ENCODE data around the gene RAD51B. TPM values are rescaled to one million over a fixed set of nuclear protein-coding genes. Genes with fewer than 3 reads are reported as not detected.
"Not testable (repeated sequence)": the region's sequence is repeated elsewhere in the genome, so short reads cannot be mapped to it uniquely, and the experiment has no call there.

Gene RAD51B
- total and polyA plus RNA-seq, 2 donors: 6.2 to 92.9 TPM

DNA sequence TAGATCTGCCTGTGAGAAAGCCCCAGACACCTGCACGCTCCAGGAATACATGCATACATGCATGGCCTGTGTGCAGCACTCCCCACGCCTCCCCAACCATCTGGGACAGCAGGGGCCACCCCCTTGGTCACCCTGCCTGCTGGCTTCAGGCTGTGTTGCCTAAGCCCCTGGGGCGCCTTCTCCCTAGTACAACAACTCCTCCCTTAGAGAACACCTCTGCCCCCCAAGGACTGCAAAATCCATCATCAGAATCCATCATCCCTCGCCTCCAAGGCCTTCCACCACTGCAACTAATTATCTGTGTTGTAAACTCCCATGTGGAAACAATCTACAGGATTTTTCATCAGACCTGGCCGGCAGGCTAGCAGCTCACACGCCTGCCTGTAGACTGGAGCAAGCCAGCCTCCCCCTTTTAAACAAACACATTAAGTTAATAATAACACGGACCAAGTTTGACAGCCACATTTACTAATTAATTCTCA, 936.5 kb downstream of the RAD51B start:
- Histone ChIP-seq H3K4me1 (ENCODE audit: insufficient read depth) (no peaks in the 10 kb centered on the region), H3K4me3 (ENCODE audit: low read depth, low read length) (no peak overlapping the region), H3K36me3 (ENCODE audit: insufficient read depth) (no peaks in the 10 kb centered on the region), H3K27ac (ENCODE audit: low read depth) (no peak overlapping the region)
- DNase-seq (ENCODE audit: extremely low spot score): no peak
- WGBS: 85% methylated on average over 7 of the region's 7 CpGs

DNA sequence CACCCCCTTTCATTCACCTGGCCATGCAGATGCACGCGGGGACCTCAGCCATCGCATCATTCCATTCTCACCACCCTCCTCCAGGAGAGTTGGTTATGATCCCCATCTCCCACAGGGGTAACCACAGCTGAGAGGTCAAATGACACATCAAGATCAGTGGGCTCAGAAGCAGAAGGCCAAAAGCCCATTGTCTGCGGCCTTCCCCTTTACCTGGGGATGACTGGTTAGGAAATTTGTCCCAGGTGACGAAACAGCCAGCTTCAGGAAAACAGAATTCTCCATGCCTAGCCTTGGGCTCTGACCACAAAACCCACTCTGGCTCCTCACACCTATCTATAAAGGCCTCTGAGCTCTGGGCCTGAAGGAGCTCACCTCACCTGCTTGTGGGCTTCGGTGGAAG, 937.2 kb downstream of the RAD51B start:
- H3K4me1 ChIP-seq (ENCODE audit: insufficient read depth): no peaks in the 10 kb centered on the region
- WGBS: over 99% methylated on average over 6 of the region's 6 CpGs
- no peak overlapping the region for H3K27ac ChIP-seq (ENCODE audit: low read depth)
- DNase-seq (ENCODE audit: extremely low spot score): no peak
- H3K4me3 ChIP-seq (ENCODE audit: low read depth, low read length): no peak overlapping the region
- H3K36me3 ChIP-seq (ENCODE audit: insufficient read depth): no peaks in the 10 kb centered on the region

DNA sequence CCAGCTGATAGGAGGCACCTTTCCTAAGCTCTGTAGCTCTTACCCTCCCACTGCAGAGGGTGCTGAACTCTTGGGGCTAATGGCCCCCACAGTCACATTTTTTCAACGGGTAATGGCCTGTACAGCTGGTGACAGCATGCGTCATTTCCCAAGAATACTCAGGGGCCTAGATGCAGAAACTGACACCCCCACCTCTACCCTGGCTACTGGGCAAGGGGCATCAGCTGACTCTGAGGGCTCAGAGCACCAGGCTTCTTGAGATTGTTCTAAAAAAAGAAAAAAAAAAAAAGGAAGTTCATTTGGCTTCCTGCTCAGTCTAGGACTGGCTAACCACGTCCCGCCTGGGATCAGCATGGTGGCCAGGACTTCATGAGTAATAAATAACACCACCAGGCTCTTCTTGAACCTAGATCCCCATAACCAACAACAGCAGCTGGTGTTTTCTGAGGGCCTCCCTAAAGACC, 938.1 kb downstream of the RAD51B start:
- Histone ChIP-seq H3K27ac (ENCODE audit: low read depth) (no peak overlapping the region), H3K4me1 (ENCODE audit: insufficient read depth) (no peaks in the 10 kb centered on the region), H3K36me3 (ENCODE audit: insufficient read depth) (no peaks in the 10 kb centered on the region), H3K4me3 (ENCODE audit: low read depth, low read length) (no peak overlapping the region)
- 66% methylated on average over 4 of the region's 4 CpGs for WGBS
- no peak for DNase-seq (ENCODE audit: extremely low spot score)

DNA sequence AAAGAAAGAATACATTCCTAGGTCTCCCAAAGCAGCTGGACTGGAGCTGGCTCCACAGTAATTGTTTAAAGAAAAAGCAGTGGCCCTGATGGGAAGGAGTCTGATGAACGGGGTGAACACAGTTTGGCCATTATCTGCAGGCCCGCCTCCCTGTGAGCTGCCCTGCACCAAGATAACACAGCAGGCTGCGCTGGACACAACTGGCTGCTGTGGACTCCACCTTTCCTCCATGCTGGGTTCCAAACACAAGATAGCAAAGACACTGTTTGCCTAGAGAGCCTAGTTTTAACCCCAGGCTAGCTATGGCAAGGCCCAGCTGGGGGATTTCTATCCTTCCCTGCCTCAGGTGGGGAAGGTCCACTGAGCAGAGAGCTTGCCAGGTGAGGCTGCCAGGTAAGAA, 938.7 kb downstream of the RAD51B start:
- no peak for DNase-seq (ENCODE audit: extremely low spot score)
- 89% methylated on average over 3 of the region's 3 CpGs for WGBS
- Histone ChIP-seq H3K4me1 (ENCODE audit: insufficient read depth) (no peaks in the 10 kb centered on the region), H3K4me3 (ENCODE audit: low read depth, low read length) (no peak overlapping the region), H3K27ac (ENCODE audit: low read depth) (no peak overlapping the region), H3K36me3 (ENCODE audit: insufficient read depth) (no peaks in the 10 kb centered on the region)

DNA sequence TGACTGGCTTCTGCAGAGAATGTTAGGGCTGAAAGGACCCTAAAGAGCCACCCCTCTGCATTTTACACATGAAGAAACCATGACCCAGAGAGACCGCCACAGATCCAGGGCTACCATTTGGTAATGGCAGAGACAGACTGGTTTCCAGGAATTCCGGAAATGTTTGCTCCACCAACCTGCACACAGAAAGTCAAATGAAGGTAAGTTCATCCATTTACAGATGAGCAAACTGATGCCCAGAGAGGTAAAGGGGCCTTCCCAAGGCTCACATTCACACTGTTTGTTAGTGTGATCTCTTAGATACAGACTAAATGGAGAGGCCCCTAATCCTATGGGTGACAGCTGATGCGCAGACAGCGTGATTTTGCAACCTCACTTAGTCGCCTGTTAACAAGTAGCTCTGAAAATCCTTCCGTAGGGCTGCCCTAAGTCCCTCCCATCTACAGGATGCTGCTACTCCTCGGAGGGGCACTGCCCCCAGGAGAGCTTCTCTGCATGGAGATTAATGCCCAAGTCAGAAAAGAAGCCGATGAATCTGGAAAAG, 939.5 kb downstream of the RAD51B start:
- WGBS: 95% methylated on average over 8 of the region's 8 CpGs
- H3K36me3 ChIP-seq (ENCODE audit: insufficient read depth): no peaks in the 10 kb centered on the region
- no peak overlapping the region for H3K27ac ChIP-seq (ENCODE audit: low read depth)
- no peak for DNase-seq (ENCODE audit: extremely low spot score)
- no peaks in the 10 kb centered on the region for H3K4me1 ChIP-seq (ENCODE audit: insufficient read depth)
- H3K4me3 ChIP-seq (ENCODE audit: low read depth, low read length): no peak overlapping the region

DNA sequence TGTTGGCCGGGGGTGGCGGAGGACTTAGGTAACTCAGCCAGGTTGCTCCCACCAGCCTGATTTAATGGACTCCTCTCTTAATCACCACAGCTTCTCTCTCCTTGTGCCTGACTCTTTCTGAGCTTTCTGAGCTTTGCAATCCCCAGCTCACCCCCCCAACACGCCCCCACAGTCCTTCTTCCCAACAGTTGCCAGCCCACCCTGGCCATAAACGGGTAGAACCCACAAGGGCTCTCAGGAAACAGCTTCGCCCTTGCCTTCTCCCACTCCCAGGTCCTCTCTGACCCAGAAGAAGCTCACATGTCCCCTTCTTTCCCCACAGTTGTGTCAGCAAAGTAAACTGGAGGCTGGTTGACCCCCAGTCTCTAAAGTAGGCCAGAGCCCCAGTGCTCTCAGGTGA, 940.4 kb downstream of the RAD51B start:
- Histone ChIP-seq H3K27ac (ENCODE audit: low read depth) (no peak overlapping the region), H3K4me1 (ENCODE audit: insufficient read depth) (no peaks in the 10 kb centered on the region), H3K4me3 (ENCODE audit: low read depth, low read length) (no peak overlapping the region), H3K36me3 (ENCODE audit: insufficient read depth) (no peaks in the 10 kb centered on the region)
- 86% methylated on average over 5 of the region's 5 CpGs for WGBS
- DNase-seq (ENCODE audit: extremely low spot score): no peak

DNA sequence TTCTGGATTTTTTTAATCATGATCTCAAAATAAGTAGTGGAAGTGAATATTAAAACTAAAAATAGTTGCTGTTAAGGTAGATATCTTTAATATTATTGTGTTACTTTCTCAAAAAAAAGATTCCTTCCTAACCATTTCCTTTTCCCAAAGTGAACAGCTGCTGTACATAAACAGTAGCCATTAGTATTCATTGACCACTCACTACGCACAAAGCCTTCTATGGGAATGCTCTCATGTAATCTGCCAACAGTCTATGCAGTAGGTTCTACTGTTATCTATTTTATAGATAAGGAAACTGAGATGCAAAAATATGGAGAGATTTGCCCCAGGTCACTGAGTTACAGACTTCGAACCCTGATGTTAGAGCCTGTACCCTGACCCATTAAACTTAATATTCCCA, 941.2 kb downstream of the RAD51B start:
- Histone ChIP-seq H3K4me1 (ENCODE audit: insufficient read depth) (no peaks in the 10 kb centered on the region), H3K4me3 (ENCODE audit: low read depth, low read length) (no peak overlapping the region), H3K36me3 (ENCODE audit: insufficient read depth) (no peaks in the 10 kb centered on the region), H3K27ac (ENCODE audit: low read depth) (no peak overlapping the region)
- DNase-seq (ENCODE audit: extremely low spot score): no peak
- WGBS: 80% methylated on average over 2 of the region's 2 CpGs

DNA sequence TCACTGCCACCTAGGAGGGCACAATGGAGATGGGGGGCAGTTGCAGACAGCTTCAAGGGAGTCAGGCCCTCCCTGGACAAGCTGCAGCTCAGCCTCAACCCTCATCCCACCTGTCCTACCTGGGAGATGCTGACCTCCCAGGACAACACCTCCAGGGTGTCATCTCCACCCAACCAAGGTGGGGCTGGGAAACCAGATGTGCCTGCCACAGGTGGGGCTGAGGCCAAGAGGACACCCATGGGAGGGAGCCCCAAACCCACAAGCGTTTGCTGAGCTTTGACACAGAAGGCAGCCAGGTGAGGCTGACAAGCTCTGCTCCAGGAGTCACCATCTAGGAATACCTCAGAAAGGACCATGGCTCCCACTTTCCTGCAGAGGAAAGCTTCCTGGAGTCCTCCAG, 941.8 kb downstream of the RAD51B start:
- H3K36me3 ChIP-seq (ENCODE audit: insufficient read depth): no peaks in the 10 kb centered on the region
- no peak for DNase-seq (ENCODE audit: extremely low spot score)
- WGBS: 100% methylated on average over 1 of the region's 1 CpG
- H3K27ac ChIP-seq (ENCODE audit: low read depth): no peak overlapping the region
- no peak overlapping the region for H3K4me3 ChIP-seq (ENCODE audit: low read depth, low read length)
- no peaks in the 10 kb centered on the region for H3K4me1 ChIP-seq (ENCODE audit: insufficient read depth)

DNA sequence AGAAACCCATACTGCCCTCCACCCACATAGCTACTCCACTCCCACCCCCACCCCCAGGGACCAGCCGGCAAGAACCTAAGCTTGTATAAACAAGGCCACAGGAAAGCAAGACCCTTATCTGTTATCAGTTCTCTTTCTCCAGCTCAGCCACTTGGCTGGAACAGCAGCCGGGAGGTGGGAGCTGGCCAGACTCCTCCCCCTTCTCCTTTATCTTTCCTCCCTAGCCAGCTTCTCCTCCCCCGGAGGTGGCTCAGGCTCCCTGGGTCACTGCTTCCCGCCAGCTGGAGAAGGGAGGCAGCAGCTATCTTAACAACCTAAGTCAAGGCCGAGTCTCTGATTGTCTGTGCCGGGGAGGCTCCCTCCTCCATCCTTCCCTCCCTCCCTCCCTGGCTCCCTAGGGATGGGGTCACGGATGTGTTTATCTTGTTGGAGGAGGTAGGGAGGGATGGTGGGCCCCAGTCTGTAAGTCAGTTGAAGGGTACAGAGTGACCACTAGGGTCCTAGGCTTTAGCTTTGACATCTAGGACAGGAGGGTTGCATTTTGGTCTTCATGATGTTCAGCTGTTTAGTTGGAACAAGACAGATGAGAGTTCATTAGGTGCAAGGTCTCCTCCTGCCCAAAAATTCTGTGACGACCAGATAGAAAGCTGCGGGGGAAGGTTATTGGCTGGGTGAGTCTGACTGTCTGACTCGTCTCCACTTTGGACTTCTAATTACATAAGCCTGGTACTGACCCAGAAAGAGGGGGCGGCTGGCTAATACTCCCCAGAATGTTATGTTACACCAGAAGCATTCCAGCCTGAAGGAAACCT, 943.6 kb downstream of the RAD51B start:
- WGBS: 21% methylated on average over 11 of the region's 11 CpGs
- Histone ChIP-seq H3K27ac (ENCODE audit: low read depth) (peak overlapping the region; percentile 80), H3K4me1 (ENCODE audit: insufficient read depth) (no peaks in the 10 kb centered on the region), H3K36me3 (ENCODE audit: insufficient read depth) (no peaks in the 10 kb centered on the region), H3K4me3 (ENCODE audit: low read depth, low read length) (no peak overlapping the region)
- peak; percentile 72 for DNase-seq (ENCODE audit: extremely low spot score)

DNA sequence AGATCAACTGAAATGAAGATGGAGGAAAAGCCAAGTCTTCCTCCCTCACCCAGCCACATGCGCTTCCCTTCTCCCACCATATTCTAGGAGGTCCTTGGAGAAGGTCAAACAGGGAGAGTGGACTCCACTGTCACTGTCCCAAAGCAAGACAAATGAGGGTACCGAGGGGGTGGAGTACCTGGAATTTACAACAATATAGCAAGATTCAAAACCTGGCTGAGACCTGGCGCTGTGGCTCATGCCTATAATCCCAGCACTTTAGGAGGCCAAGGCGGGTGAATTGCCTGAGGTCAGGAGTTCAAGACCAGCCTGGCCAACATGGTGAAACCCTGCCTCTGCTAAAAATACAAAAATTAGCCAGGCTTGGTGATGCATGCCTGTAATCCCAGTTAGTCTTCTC, 944.3 kb downstream of the RAD51B start:
- H3K36me3 ChIP-seq (ENCODE audit: insufficient read depth); DNase-seq (ENCODE audit: extremely low spot score); H3K4me1 ChIP-seq (ENCODE audit: insufficient read depth); H3K27ac ChIP-seq (ENCODE audit: low read depth); H3K4me3 ChIP-seq (ENCODE audit: low read depth, low read length): not testable (repeated sequence)
- 93% methylated on average over 4 of the region's 4 CpGs for WGBS

DNA sequence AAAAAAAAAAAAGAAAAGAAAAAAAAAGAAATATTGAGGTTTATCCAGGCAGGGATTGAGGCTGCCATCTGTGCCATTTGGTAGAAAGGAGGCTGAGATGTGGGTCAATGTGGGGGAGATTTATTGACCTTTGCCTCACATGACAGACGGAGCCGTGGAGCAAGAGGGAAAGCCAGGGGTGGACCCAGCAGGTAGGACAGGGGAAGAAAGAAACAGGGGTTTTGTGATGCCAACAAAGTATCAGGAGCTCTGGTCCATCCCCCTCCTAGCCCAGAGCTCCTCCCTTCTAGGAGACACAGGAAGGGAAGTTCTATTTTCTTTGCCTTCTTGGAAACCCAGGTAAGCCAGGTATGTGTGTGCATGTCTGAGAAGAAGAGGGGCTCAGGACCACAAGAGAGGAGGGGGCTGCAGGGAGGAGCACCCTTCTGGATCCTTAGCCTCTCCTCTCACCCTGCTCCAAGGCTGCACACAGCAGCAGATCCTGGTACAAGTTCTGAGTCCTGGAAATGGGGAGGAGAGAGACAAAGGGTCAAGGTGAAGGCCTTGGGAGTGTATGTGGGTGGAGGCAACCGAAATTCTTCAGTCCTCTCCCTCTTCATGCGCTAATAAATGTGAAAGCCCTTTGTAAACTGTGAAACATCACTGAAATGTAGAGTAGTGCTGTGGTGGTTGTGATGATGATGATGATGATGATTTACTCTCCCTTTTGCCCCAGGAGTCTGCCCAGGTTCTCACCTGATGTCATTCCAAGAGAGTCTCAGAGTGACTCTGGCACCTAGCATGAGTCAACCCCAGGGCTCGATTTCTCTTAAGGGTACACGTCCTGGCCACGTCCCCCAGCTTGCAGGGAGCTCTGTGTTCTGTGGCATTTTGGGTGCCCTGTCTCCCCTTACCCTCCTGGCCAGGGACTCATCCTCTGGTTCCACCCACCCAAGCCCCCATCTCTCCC, 947.0 kb downstream of the RAD51B start:
- DNase-seq (ENCODE audit: extremely low spot score): no peak
- no peak overlapping the region for H3K27ac ChIP-seq (ENCODE audit: low read depth)
- H3K36me3 ChIP-seq (ENCODE audit: insufficient read depth): no peaks in the 10 kb centered on the region
- 82% methylated on average over 7 of the region's 7 CpGs for WGBS
- H3K4me1 ChIP-seq (ENCODE audit: insufficient read depth): no peaks in the 10 kb centered on the region
- no peak overlapping the region for H3K4me3 ChIP-seq (ENCODE audit: low read depth, low read length)

DNA sequence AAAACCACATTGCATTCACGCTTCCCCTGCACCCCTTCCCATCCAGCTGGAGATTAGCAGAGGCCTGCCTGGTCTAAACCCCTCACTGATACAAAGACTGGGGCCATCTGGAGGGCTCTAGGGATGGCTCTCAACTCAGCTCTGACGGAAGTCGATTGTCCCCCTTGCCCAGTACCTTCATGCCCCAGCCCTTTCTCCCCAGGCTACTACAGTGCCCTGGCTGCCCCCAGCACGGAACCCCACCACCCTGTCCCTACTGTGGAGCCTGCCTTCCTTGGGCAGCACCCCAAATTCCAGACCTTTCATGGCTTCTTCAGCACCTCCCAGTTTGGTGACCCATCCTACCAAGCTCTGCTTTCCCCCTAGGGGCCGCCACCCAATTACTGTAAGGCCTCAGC, 947.7 kb downstream of the RAD51B start:
- H3K36me3 ChIP-seq (ENCODE audit: insufficient read depth): no peaks in the 10 kb centered on the region
- WGBS: 94% methylated on average over 5 of the region's 5 CpGs
- no peak overlapping the region for H3K4me3 ChIP-seq (ENCODE audit: low read depth, low read length)
- H3K4me1 ChIP-seq (ENCODE audit: insufficient read depth): no peaks in the 10 kb centered on the region
- no peak for DNase-seq (ENCODE audit: extremely low spot score)
- no peak overlapping the region for H3K27ac ChIP-seq (ENCODE audit: low read depth)

DNA sequence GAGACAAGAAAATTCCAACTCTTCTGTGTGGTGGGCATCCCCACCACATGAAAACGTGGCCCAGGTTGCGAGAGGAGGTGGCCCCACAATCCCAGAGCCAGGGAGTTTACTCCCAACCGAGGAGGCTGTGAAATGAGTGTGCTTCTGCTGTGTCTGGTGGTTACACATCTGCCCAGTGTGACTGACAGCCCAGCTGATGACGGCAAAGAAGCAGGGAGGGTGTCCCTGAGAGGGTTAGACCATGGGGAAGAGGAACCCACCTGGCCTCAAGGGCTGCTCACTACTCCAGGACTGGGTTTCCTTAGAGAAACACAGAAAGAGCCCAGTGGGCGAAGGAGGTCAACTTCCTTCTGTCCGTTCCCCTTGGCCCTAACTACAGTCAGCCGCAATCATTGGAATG, 948.7 kb downstream of the RAD51B start:
- no peaks in the 10 kb centered on the region for H3K4me1 ChIP-seq (ENCODE audit: insufficient read depth)

More for the DNA sequence above, 948.7 kb downstream of the RAD51B start:
- H3K27ac ChIP-seq (ENCODE audit: low read depth): no peak overlapping the region
- no peak for DNase-seq (ENCODE audit: extremely low spot score)
- no peak overlapping the region for H3K4me3 ChIP-seq (ENCODE audit: low read depth, low read length)
- H3K36me3 ChIP-seq (ENCODE audit: insufficient read depth): no peaks in the 10 kb centered on the region
- WGBS: 93% methylated on average over 7 of the region's 7 CpGs

Measured in urinary bladder (tissue), 4 donors.